Nephron (organoid): ENCODE results near the gene COPS2.

ENCODE experiments used
- H3K27ac Mint-ChIP-seq, 3 experiments: 2 replicates each; pipeline ENCODE4 v1.8.0; 2020; ENCODE audit warnings: mixed read lengths in 3 of 3, mild to moderate bottlenecking in 2 of 3, moderate library complexity in 1 of 3
- H3K27me3 Mint-ChIP-seq: 2 replicates; pipeline ENCODE4 v1.8.0; 2021; ENCODE audit warnings: low read depth, mild to moderate bottlenecking, moderate library complexity, mixed read lengths
- H3K36me3 Mint-ChIP-seq: 2 replicates; pipeline ENCODE4 v1.8.0; 2020; ENCODE audit warnings: low read depth, mixed read lengths
- H3K4me1 Mint-ChIP-seq: 2 replicates; pipeline ENCODE4 v1.8.0; 2020; ENCODE audit warnings: mixed read lengths
- H3K4me3 Mint-ChIP-seq, 3 experiments: 2 replicates each; pipeline ENCODE4 v1.8.0; 2020; ENCODE audit warnings: mild to moderate bottlenecking in 3 of 3, mixed read lengths in 3 of 3, moderate library complexity in 2 of 3
- H3K9me3 Mint-ChIP-seq: 2 replicates; pipeline ENCODE4 v1.8.0; 2020; ENCODE audit warnings: mixed read lengths
- CTCF ChIP-seq, 3 experiments: fragments of 200-600 bp; sonication (generic); IDR thresholded peaks; one replicate each; pipeline ENCODE4 v1.5.0; 2021; ENCODE audit warnings: antibody characterized with exemption in 3 of 3; ENCODE audit not compliant: unreplicated experiment in 3 of 3

The COPS2 gene

GRCh38 chr15:49155110-49155833 lies at the start of gene COPS2:
Gene COPS2, minus strand, starts transcription at chr15:49155599. Its CDS starts 21 bp downstream, at chr15:49155578.
- Mint-ChIP-seq H3K27me3 (no peaks in the 10 kb centered on the region), H3K4me3 (peak within 1 kb of the TSS; percentile 99 to 100 (median 99)), H3K36me3 (no peaks in the 10 kb centered on the region), H3K4me1 (peaks cover 35% of the 10 kb centered on the region), H3K9me3 (no peaks in the 10 kb centered on the region), H3K27ac (peak within 1 kb of the TSS; percentile 95 to 99 (median 99))
- no peak for TF ChIP-seq CTCF (IDR thresholded peaks at IDR 0.05; ENCODE audit: unreplicated experiment in 3 of 3)

- Mint-ChIP-seq H3K9me3 (peaks cover 12% of the 10 kb centered on the region), H3K4me1 (no peaks in the 10 kb centered on the region), H3K36me3 (peaks cover 48% of the 10 kb centered on the region), H3K27me3 (no peaks in the 10 kb centered on the region), H3K4me3 (no peak overlapping the region), H3K27ac (no peak overlapping the region)
- TF ChIP-seq CTCF (IDR thresholded peaks at IDR 0.05; ENCODE audit: unreplicated experiment in 3 of 3) = no peak
Measured at GRCh38 chr15:49200347-49200746, 44.9 kb upstream of the COPS2 start.

GRCh38 chr15:49199666-49200065 lies 44.3 kb upstream of the COPS2 start:
- Mint-ChIP-seq H3K4me1 (no peaks in the 10 kb centered on the region), H3K36me3 (peaks cover 42% of the 10 kb centered on the region), H3K27ac (no peak overlapping the region), H3K27me3 (no peaks in the 10 kb centered on the region), H3K4me3 (no peak overlapping the region), H3K9me3 (peaks cover 6% of the 10 kb centered on the region)
- no peak for TF ChIP-seq CTCF (IDR thresholded peaks at IDR 0.05; ENCODE audit: unreplicated experiment in 3 of 3)

- H3K27me3 Mint-ChIP-seq = no peaks in the 10 kb centered on the region
- no peak for TF ChIP-seq CTCF (IDR thresholded peaks at IDR 0.05; ENCODE audit: unreplicated experiment in 3 of 3)
- H3K36me3 Mint-ChIP-seq = peaks cover 14% of the 10 kb centered on the region
- no peak overlapping the region for H3K4me3 Mint-ChIP-seq
- H3K4me1 Mint-ChIP-seq = no peaks in the 10 kb centered on the region
- no peaks in the 10 kb centered on the region for H3K9me3 Mint-ChIP-seq
- peak overlapping the region in 1 of 3 experiments; percentile 33 for H3K27ac Mint-ChIP-seq
Measured at GRCh38 chr15:49196856-49197255, 41.5 kb upstream of the COPS2 start.

GRCh38 chr15:49191892-49192291 lies 36.5 kb upstream of the COPS2 start:
- Mint-ChIP-seq H3K27me3 (no peaks in the 10 kb centered on the region), H3K27ac (no peak overlapping the region), H3K4me1 (no peaks in the 10 kb centered on the region), H3K9me3 (peaks cover 3% of the 10 kb centered on the region), H3K4me3 (no peak overlapping the region), H3K36me3 (peaks cover 3% of the 10 kb centered on the region)
- no peak for TF ChIP-seq CTCF (IDR thresholded peaks at IDR 0.05; ENCODE audit: unreplicated experiment in 3 of 3)

GRCh38 chr15:49190586-49190985 lies 35.2 kb upstream of the COPS2 start:
- H3K4me1 Mint-ChIP-seq = no peaks in the 10 kb centered on the region
- H3K27ac Mint-ChIP-seq = no peak overlapping the region
- no peak overlapping the region for H3K4me3 Mint-ChIP-seq
- H3K27me3 Mint-ChIP-seq = no peaks in the 10 kb centered on the region
- H3K9me3 Mint-ChIP-seq = peaks cover 11% of the 10 kb centered on the region
- TF ChIP-seq CTCF (IDR thresholded peaks at IDR 0.05; ENCODE audit: unreplicated experiment in 3 of 3) = no peak
- peaks cover 12% of the 10 kb centered on the region for H3K36me3 Mint-ChIP-seq
